PFSK-1 (cell line): ENCODE results near the gene FOXA2.

ENCODE experiments used
- POLR2AphosphoS5 ChIP-seq: IDR thresholded peaks from 2 replicates; pipeline ENCODE4 v1.6.1; 2012; ENCODE audit warnings: low read depth, mild to moderate bottlenecking, control low read depth, low read length, moderate library complexity
- SIN3A ChIP-seq: IDR thresholded peaks from 2 replicates; pipeline ENCODE4 v1.6.1; 2012; ENCODE audit warnings: mild to moderate bottlenecking, low read length, moderate library complexity, borderline replicate concordance; ENCODE audit not compliant: insufficient read depth
- TF ChIP-seq, protein P1 (sequence below), 2 experiments: IDR thresholded peaks; 2 replicates each; pipeline versions ENCODE4 v1.6.1 to v1.8.0; 2011 to 2012; ENCODE audit warnings: low read depth in 2 of 2, low read length in 2 of 2, control low read depth in 1 of 2, inconsistent platforms in 1 of 2, mild to moderate bottlenecking in 1 of 2, moderate library complexity in 1 of 2; ENCODE audit not compliant: insufficient read depth in 1 of 2

DNA sequence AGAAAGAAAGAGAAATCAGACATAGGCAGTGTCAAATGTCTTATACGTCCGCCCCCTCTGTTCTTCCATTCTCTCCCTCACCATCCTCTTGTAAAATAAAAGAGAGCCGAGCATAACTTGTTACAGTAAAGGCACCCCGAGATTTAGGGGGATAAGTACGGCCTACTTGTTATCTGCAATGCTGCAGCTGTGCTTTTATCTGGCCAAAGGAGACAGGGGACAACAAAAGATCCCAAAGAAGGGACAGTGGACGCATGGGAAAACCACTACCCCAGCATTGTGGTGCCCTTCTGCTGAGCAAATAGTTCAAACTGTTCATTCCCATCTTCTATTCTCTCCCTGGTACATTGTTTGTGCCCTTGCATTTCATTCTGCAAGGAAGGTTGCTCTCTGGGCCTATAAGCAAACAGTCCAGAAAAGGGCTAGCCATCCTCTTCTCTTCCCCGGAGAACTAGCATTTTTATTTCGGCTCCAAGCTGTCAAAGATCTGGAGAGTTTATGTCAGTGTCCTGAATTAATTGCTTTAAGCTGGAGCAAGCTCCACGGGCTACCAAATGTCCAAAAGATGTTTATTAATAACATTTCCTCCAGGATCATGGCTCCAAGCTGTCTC is 22.3 kb downstream of the FOXA2 start:
- TF ChIP-seq POLR2AphosphoS5: no peak
- TF ChIP-seq SIN3A: no peak
- TF ChIP-seq, protein P1, sequence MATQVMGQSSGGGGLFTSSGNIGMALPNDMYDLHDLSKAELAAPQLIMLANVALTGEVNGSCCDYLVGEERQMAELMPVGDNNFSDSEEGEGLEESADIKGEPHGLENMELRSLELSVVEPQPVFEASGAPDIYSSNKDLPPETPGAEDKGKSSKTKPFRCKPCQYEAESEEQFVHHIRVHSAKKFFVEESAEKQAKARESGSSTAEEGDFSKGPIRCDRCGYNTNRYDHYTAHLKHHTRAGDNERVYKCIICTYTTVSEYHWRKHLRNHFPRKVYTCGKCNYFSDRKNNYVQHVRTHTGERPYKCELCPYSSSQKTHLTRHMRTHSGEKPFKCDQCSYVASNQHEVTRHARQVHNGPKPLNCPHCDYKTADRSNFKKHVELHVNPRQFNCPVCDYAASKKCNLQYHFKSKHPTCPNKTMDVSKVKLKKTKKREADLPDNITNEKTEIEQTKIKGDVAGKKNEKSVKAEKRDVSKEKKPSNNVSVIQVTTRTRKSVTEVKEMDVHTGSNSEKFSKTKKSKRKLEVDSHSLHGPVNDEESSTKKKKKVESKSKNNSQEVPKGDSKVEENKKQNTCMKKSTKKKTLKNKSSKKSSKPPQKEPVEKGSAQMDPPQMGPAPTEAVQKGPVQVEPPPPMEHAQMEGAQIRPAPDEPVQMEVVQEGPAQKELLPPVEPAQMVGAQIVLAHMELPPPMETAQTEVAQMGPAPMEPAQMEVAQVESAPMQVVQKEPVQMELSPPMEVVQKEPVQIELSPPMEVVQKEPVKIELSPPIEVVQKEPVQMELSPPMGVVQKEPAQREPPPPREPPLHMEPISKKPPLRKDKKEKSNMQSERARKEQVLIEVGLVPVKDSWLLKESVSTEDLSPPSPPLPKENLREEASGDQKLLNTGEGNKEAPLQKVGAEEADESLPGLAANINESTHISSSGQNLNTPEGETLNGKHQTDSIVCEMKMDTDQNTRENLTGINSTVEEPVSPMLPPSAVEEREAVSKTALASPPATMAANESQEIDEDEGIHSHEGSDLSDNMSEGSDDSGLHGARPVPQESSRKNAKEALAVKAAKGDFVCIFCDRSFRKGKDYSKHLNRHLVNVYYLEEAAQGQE (IDR thresholded peaks at IDR 0.05; ENCODE audit: insufficient read depth in 1 of 2, low read depth in 2 of 2, low read length in 2 of 2): no peak
